ENCODE data around the gene ZACN. TPM values are rescaled to one million over a fixed set of nuclear protein-coding genes. Genes with fewer than 3 reads are reported as not detected.

The ZACN gene
- total RNA-seq, 4 donors from 2014 or later, result 2.2 TPM; not detected in 3

GRCh38 chr17:76079535-76079955, 563 bp downstream of the ZACN start:
- H3K9me3 ChIP-seq, result no peaks in the 10 kb centered on the region
- peaks cover 15 to 38% of the 10 kb centered on the region in 2 donors for H3K4me1 ChIP-seq
- TF ChIP-seq POLR2A (IDR thresholded peaks at IDR 0.05) (no peak), CTCF (IDR thresholded peaks at IDR 0.05) (no peak)
- intact Hi-C loops (cut with DNase I), result no loop called here
- H3K27me3 ChIP-seq, result peaks cover 23% of the 10 kb centered on the region
- no peak overlapping the region for H3K4me3 ChIP-seq (replicated peaks in 1 of 3)
- peaks cover 12 to 14% of the 10 kb centered on the region in 2 donors for H3K36me3 ChIP-seq
- no peak for DNase-seq
- 19% methylated on average over 9 of the region's 9 CpGs; no CpG with 5 or more reads in 1 of the 2 donors for WGBS, 2 donors
- H3K27ac ChIP-seq, result no peak overlapping the region

GRCh38 chr17:76079956-76080767, 1.2 kb downstream of the ZACN start:
- H3K4me3 ChIP-seq (replicated peaks in 1 of 3), result no peak overlapping the region
- intact Hi-C loops (cut with DNase I), result no loop called here
- H3K9me3 ChIP-seq, result no peaks in the 10 kb centered on the region
- H3K27me3 ChIP-seq, result peaks cover 16% of the 10 kb centered on the region
- H3K4me1 ChIP-seq, result peaks cover 9 to 32% of the 10 kb centered on the region in 2 donors
- WGBS, 2 donors, result 5 to 8% methylated on average over 17 to 21 of the region's 23 CpGs
- no peak overlapping the region for H3K27ac ChIP-seq
- peaks cover 17 to 18% of the 10 kb centered on the region in 2 donors for H3K36me3 ChIP-seq
- DNase-seq, result no peak
- TF ChIP-seq CTCF (IDR thresholded peaks at IDR 0.05) (no peak), POLR2A (IDR thresholded peaks at IDR 0.05) (peak in 1 of 2 donors; percentile 9)

- 60 to 69% methylated on average over 5 to 6 of the region's 6 CpGs for WGBS, 2 donors
- H3K4me3 ChIP-seq (replicated peaks in 1 of 3), result no peak overlapping the region
- H3K27me3 ChIP-seq, result peaks cover 10% of the 10 kb centered on the region
- no peaks in the 10 kb centered on the region for H3K9me3 ChIP-seq
- H3K27ac ChIP-seq, result no peak overlapping the region
- peaks cover 3 to 26% of the 10 kb centered on the region in 2 donors for H3K4me1 ChIP-seq
- DNase-seq, result peak in 1 of 2 donors; percentile 11
- peaks cover 23 to 25% of the 10 kb centered on the region in 2 donors for H3K36me3 ChIP-seq
- intact Hi-C loops (cut with DNase I), result no loop called here
- TF ChIP-seq POLR2A (IDR thresholded peaks at IDR 0.05) (no peak), CTCF (IDR thresholded peaks at IDR 0.05) (no peak)
Observed at GRCh38 chr17:76080768-76081287, 1.8 kb downstream of the ZACN start.

- 85% methylated on average over 22 to 23 of the region's 27 CpGs for WGBS, 2 donors
- Histone ChIP-seq H3K4me3 (replicated peaks in 1 of 3) (no peak overlapping the region), H3K36me3 (peaks cover 27 to 32% of the 10 kb centered on the region in 2 donors), H3K27ac (no peak overlapping the region), H3K4me1 (peaks cover 0 to 18% of the 10 kb centered on the region in 2 donors), H3K27me3 (peaks cover 3% of the 10 kb centered on the region), H3K9me3 (no peaks in the 10 kb centered on the region)
- TF ChIP-seq CTCF (IDR thresholded peaks at IDR 0.05) (no peak), POLR2A (IDR thresholded peaks at IDR 0.05) (no peak)
- no peak for DNase-seq
- intact Hi-C loops (cut with DNase I), result no loop called here
Observed at GRCh38 chr17:76081295-76082210, 2.6 kb downstream of the ZACN start.
